Lower leg skin (tissue), 4 donors: ENCODE measurements around the gene NPRL2. TPM values are rescaled to one million over a fixed set of nuclear protein-coding genes. Genes with fewer than 3 reads are reported as not detected.

ENCODE experiments used
- DNase-seq, 2 donors: peaks; one replicate each; pipeline ENCODE4 v3.0.0-alpha.2; 2019; ENCODE audit warnings: low spot score in 2 of 2
- H3K4me3 ChIP-seq: fragments of 200-600 bp; sonication (generic); 2 replicates; pipeline ENCODE4 v1.5.1; 2017; ENCODE audit warnings: mild to moderate bottlenecking, low read depth; ENCODE audit not compliant: poor library complexity, severe bottlenecking
- CTCF ChIP-seq, 3 donors: fragments of 450-650 bp; IDR thresholded peaks; one replicate each; pipeline ENCODE4 v1.5.1; 2016; ENCODE audit warnings: antibody characterized with exemption in 3 of 3, mild to moderate bottlenecking in 3 of 3, moderate library complexity in 2 of 3
- POLR2A ChIP-seq, 2 donors: fragments of 450-650 bp; IDR thresholded peaks; one replicate each; pipeline ENCODE4 v1.6.1; 2016 to 2017; ENCODE audit warnings: antibody characterized with exemption in 2 of 2, mild to moderate bottlenecking in 1 of 2, moderate library complexity in 1 of 2
- WGBS, 2 donors: methylation state at CpG; one replicate each; pipeline ENCODE4 v1.1.5; 2018; 5-methylcytosine and 5-hydroxymethylcytosine counted together
- intact Hi-C: fragments of 100-400 bp; cut with DNase I; formaldehyde crosslinking; loops from one replicate; pipeline ENCODE4 v1.15.0; 2023; ENCODE audit warnings: low total_unique reads
- total RNA-seq, 4 donors: library from RNA; depleted of rRNA; stranded (reverse); fragments of >200 nt; gene quantifications; one replicate each; pipeline ENCODE4 v1.1.0, GENCODE V29; 2016

Gene NPRL2
- total RNA-seq, 4 donors from 2014 or later = 17.3 to 28.0 (median 23.2) TPM

- no peak overlapping the region for H3K4me3 ChIP-seq
- intact Hi-C loops = no loop called here
- TF ChIP-seq POLR2A (IDR thresholded peaks at IDR 0.05) = no peak
- TF ChIP-seq CTCF (IDR thresholded peaks at IDR 0.05) = no peak
- DNase-seq = peak in 1 of 2 donors; percentile 88
- WGBS, 2 donors = 50 to 55% methylated on average over 12 of the region's 12 CpGs
These were observed 40.1 kb upstream of the NPRL2 start for GRCh38 chr3:50390508-50391224.

- intact Hi-C loops = no loop called here
- H3K4me3 ChIP-seq = no peak overlapping the region
- no peak for DNase-seq
- 88 to 95% methylated on average over 6 of the region's 6 CpGs for WGBS, 2 donors
- TF ChIP-seq CTCF (IDR thresholded peaks at IDR 0.05) (no peak), POLR2A (IDR thresholded peaks at IDR 0.05) (no peak)
These were observed 38.8 kb upstream of the NPRL2 start for GRCh38 chr3:50389414-50389767.

- DNase-seq = no peak
- no peak for TF ChIP-seq CTCF (IDR thresholded peaks at IDR 0.05)
- no peak for TF ChIP-seq POLR2A (IDR thresholded peaks at IDR 0.05)
- intact Hi-C loops = no loop called here
- 82 to 90% methylated on average over 21 to 22 of the region's 22 CpGs for WGBS, 2 donors
- no peak overlapping the region for H3K4me3 ChIP-seq
These were observed 38.3 kb upstream of the NPRL2 start for GRCh38 chr3:50388720-50389413.

GRCh38 chr3:50388016-50388719 is 37.6 kb upstream of the NPRL2 start:
- intact Hi-C loops = no loop called here
- WGBS, 2 donors = 57 to 67% methylated on average over 19 to 25 of the region's 25 CpGs
- H3K4me3 ChIP-seq = no peak overlapping the region
- TF ChIP-seq POLR2A (IDR thresholded peaks at IDR 0.05) (no peak), CTCF (IDR thresholded peaks at IDR 0.05) (no peak)
- no peak for DNase-seq

- intact Hi-C loops = no loop called here
- DNase-seq = no peak
- WGBS, 2 donors = 81 to 86% methylated on average over 13 of the region's 13 CpGs
- no peak overlapping the region for H3K4me3 ChIP-seq
- TF ChIP-seq POLR2A (IDR thresholded peaks at IDR 0.05) (no peak), CTCF (IDR thresholded peaks at IDR 0.05) (no peak)
These were observed 35.2 kb upstream of the NPRL2 start for GRCh38 chr3:50385754-50386153.
